NCI-H510A (cell line): ENCODE measurements around the gene NPHP4.

ENCODE experiments used
- DNase-seq: peaks from one replicate; lab custom pipeline; 2025; lab: John Stamatoyannopoulos, UW

Gene NPHP4

DNA sequence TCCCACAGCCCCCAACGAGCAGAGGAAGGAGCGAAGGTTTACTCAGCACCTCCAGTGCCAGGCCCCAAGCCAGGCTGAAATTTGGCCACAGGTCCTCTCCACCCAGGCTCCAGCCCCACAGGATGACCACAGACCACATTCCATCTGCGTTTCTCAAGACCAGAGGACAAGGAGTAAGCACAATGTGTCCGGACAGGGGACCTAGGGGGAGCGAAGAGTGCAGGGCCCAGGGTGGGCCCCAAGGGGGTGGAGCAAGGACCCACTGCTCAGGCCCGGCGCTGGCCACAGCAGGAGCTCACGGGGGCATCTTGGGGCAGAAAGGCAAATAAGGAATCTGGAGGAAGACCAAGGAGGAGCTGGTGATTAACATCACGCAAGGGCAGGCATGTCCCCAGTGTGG lies 100.5 kb downstream of the NPHP4 start:
- DNase-seq: no peak

DNA sequence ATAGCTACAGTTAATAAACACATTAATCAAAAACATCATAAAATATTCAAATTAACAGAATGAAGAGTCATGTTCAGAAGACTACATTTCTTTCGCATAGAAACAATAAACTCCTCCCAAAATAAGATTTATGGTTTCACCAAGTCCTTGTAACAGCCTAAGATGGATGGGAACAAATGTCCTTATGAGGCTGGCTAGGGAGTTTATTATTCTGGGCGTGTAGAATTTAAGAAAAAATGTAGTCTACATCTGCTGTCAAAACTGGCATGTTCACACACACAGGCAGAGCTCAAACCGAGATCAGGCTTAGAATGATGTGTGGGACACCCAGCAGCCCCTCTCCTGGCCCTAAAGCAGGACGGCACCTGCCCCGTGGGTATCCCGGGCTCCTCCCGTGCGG lies 101.1 kb downstream of the NPHP4 start:
- no peak for DNase-seq

DNA sequence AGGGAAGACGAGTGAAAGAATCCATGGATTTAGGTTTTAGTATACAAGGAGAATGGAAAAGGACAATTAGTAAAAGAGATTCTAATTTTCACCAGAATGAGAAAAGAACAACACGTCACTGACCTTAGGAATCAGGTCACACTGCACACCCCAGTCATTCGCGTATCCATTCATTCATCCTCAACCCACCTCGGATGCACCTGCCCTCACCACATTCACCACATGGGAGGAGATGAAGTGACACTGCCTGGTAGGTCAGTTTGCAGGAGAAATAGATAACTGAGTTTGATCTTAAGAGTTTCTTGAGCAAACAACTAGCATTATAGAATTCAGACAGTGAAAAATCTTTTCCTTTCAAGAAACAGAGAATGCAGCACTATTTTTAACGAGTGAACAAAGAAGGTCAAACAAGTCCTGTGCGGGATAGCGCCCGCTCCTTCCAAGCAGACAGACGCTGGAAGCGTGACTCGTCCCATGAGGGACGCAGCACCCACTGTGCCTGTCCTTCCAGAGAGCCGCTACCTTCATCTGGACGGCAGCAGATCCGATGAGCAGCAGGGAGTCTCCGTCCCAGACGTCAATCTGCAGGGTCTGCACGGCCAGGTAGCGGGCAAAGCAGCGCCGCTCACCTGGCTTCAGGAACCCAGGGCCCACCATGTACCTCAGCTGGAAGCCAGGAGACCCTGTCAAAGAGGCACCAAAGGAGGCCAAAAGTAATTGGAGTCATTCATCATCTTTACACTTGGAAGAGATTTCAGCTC lies 101.7 kb downstream of the NPHP4 start:
- DNase-seq: no peak

DNA sequence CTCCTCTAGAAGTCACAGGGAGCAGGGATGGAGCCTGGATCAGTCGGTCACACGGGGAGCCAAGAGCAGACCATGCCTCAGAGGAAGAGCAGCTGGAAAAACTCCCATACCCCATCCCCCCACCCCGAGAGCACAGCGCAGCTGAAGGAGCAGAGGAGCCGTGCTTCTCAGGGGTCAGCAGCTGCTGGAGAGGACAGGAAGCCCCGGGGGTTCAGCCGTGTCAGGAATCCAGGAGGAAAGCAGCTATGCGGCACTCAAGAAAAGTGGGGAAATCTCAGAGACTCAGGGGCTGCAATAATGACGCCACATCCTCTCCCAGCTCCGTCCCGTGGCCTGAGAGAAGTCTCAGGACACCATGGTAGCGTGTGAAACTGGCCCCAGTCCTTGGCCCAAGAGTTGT lies 102.3 kb downstream of the NPHP4 start:
- no peak for DNase-seq

DNA sequence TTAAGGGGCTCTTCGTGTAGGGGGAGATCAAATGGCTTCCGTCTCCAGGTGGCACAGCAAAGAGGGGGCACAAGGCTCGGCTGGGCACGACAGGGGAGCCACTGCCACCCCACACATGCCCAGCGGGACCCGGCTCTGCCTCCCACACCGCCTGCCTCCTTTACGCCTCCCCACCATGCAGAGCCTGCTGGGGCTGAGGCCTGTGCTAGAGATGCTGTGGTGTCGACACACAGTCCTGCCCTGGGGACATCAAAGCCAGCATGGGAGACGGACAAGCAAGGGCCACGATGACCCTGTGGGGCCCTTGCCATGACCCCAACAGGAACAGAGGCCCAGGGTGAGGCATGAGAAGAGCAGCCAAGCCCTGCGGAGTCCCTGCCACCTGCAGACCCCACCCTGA lies 102.8 kb downstream of the NPHP4 start:
- DNase-seq: no peak

DNA sequence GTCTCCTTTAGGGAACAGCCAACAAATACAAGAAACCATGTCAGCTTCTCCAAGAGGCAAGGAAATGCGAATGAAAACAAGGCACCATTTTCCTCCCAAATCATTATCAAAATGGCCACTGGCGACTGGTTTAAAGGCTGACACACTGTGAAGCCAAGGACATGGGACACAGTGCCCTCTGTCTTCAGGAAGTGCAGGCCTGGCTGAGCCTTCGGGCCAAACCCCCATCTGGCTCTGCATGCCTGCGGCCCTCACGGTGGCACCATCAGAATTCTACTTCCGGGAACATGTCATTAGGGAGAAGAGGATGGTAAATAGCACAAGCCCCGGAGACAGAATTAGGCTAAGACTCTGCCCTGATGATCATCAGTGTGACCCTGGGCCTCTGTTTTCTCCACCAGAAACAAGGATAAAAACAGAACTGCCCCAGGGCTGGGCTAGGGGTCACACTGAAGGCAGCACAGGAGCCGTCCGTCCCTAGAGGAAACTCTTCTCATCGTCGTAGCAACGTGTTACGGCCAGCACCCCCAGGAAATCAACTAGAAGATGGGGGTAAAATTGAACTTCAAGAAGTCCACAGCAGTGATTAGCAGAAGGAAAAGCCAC lies 103.5 kb downstream of the NPHP4 start:
- DNase-seq: no peak

DNA sequence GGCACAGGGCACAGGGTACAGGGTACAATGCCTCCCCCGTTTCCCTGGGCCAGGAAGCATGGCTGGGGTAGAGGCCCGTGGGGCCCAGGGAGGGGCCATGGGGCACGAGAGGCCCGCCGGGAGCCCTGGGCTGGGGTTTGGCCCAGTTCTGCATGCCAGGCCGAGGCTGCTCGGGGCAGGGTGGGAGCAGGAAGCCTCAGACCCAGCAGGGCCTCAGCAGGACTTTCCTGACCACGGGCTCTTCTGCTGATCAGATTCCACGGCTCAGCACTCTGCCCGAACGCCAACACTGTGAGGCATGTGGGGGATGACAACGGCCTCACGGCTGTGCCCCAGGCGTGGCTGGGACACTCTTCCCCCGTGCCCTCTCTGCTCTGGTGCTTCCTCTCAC lies 104.3 kb downstream of the NPHP4 start:
- no peak for DNase-seq

DNA sequence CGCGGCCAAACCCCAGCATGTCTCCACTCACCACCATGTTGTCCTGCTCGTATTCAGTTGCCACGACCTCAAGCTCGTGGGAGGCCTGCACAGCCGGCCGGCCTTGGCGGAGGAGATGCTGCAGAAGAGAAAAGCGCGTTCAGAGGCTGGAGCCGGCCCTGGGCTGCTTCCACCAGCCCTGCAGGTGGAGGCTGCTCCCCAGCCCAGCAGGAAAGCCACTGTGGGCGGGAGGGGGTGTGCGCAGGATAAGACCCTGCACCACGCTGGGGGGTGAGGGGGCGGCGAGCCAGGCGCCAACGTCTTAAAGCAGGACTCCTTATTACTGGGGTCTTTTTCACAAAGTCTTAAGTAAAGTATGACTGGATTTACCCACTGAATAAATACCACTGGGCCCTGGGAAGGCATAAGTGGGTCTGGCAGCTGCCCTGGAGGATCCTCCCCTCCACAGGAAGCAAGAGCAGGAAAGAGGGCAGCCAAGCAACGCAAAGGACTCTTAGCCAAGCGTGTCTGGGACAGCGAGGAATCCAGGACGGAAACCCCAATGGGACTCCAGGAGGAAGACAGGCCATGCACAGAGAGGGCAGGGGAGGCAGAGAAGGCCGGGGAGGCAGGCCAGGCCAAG lies 104.8 kb downstream of the NPHP4 start:
- no peak for DNase-seq

DNA sequence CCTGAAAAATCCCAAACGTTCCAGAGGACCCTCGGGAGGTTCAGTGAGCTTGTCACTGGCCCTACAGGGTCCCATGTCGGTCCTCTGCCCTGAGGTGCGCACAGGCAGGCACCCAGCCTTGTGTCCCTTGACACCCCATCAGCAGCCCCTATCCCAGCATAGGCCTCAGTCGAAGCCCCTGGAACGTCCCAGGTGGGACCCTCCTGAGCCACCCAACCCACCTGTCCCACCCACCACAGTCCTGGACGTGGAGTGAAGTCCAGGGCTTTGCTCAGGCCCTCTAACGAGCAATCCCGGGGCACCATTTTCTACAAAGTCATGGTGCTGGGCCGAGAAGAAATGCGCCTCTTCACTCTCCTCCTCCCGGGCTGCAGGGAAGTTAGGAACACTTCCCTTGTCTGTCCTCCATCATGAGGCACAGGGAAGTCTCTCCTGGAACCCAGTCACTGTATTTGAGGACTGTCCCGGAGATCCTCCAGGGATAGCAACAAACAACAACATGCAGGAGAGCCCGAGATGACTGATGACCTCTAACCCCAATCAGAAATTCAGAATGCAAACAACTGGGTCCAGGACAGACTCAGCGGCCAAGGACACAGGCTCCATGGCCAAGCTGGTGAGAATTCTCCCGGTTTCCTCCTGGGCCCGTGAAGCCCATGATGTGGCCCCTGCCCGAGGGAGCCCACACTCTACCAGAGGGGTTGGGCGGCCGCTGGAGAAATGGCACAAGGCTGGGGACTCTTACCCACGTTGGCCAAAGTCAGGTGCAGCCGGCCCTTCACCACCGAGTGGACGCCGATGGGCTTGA lies 105.5 kb downstream of the NPHP4 start:
- DNase-seq: no peak

DNA sequence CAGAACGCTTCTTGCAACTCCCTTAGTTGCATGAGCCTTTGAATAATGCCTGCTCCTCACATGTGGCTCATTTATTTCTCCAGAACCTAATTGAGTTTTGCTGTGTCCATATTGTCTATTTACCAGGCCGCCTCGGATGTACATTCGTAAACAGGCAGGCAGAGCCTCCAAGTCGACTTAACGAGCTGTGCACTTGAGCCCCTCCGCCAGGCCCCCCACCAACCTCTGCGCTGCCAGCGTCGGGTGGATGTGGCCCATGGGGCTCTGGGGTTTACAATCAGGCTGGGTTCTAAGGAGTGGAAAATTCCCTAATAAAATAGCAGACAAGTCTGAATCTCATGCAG lies 106.1 kb downstream of the NPHP4 start:
- no peak for DNase-seq

DNA sequence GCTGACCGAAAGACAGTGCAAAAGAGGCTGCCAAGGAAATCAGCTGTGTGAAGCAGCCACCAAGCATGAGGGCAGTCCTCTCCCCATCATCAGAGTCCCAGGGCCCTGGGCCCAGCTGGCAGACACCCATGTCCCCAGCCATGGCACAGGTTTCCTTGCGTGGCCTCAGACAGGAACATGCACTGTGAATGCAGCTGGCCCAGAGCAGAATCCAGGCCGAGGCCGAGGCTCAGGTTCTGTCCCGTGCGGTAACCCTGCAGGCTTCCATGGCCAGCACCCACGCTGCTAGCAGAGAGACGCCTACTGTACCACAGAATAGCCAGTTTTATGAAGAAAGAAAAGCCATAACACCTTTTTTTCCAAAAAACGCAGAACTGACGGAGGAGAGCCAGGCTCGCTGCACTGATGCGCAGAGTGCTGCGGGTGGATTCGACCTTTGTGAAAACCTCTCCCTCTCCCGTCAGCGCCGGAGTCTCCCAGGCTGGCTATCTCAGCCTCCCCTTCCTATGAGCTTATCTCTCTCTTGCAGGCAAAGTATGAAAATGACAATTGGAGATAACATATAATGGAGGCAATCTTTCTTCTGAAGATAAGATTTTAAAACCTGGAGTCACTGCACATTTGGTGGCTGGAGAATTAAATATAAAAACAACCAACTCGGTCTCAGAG lies 106.6 kb downstream of the NPHP4 start:
- DNase-seq: no peak

DNA sequence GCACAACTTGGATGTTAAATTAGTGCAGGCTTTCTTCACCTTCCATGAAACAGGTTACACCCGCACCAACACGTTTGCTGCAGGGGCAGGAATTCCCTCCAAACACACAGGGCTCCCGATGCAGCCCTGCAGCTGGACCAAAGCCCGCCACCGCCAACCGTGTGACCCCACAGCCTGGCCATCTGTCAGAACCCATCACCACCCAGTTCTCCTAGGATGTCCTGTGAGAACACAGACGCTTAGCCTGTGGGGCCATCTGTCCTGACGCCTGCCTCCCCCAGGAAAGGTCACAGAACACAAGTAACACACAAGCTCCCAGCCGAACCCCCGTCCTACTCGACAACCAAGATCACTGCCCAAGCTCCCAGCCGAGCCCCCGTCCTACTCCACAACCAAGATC lies 108.1 kb downstream of the NPHP4 start:
- DNase-seq: no peak

DNA sequence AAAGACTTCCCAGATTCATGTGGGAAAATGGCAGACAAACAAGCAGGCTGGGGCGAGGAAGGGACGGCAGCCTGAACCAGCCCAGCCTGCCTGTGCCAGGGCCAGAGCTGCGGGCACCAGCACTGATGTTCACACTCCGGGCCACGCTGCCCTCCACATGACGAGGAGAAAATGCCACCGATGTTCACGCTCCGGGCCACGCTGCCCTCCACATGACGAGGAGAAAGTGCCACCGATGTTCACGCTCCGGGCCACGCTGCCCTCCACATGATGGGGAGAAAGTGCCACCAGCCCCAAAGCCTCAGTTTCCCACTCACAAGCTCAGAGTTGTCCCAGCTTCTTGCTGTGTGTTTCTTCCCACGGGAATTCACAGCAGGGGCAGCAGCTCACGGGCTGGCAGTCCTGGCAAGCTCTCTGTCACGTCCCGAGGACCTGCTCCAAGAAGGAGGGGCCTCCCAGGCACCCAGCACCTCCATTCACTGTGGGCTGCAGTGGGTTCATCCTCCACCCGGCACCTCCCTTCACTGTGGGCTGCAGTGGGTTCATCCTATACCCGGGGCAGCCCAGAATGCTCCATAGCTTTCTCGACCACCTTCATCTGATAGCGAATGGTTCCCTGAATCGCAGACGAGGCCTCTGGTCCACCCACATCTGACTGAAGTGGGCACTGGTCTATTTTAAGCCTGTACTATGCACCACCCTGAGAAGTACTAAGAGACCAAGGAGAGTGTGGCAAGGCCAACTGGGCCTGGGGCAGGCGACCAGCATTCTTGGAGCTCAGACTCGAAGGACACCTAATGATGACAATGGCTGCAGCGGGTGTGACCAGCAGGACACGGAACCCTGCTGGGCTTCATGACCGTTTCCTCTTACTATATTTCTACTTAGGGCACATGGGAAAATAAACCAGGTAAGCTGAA lies 108.8 kb downstream of the NPHP4 start:
- no peak for DNase-seq

DNA sequence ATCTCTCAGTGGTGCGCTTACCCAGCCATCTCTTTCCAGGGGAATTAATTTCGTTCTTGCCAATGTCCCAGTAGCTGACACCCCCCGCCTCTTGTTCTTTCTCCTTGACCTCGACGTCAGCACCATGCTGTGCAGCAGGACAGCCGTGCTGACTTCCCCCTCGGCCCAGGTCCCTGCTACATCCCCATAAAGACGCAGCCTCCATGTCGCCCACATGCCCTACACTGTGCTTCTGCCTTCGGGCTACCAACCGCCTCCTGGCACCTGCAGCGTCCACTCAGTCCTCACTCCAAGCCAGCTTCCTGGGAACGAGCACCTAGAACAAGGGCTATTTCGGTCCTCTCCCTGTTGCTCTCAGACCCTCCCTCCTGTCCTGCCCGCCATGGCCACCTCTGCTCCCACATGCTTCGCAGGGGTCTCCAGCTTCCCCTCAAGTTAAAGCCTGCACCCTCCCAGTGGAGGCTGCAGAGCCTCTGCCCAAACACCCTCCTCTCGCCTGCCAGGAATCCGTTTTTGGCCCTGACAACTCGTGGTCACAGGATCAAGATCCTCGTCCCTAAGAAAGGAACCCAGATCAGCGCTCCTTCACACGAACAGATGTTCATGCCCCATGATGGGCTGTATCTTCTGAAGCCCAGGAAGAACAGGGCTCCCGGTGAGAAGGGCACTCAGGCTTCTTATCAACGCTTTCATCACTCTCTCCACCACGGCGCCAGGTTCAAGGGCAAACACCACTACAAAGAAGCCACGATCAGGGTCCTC lies 109.7 kb downstream of the NPHP4 start:
- no peak for DNase-seq

DNA sequence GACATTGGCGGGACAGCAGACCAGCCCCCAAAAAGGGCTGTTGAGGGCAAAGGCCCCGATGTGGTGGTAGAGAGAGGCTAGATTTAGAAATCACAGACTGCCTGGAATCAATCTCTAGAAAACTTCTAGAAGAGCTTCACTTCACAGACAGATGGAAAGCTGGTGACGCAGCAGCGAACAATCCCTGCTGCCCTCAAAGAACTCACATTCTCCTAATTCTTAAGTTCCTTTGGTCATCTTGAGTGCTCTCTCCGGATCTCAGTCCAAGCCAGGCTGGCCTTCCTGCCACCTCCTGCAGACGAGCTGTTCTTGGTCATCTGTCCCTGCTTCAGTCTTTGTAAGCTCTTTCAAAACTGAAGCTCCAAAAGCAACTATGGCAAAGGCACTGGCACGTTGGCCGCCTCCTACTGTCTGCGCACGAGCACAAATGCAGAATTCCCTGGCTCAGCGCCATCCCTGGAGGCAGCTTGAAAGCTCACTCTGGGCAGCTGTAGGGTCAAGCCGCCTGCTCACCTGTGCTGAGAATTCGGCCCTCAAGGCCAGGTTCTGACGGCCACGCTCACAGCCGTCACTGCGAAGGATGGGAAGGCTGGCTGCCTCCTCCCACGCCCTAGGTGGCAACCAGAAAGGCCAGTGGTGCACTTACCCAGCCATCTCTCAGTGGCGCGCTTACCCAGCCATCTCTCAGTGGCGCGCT lies 110.6 kb downstream of the NPHP4 start:
- DNase-seq: no peak

DNA sequence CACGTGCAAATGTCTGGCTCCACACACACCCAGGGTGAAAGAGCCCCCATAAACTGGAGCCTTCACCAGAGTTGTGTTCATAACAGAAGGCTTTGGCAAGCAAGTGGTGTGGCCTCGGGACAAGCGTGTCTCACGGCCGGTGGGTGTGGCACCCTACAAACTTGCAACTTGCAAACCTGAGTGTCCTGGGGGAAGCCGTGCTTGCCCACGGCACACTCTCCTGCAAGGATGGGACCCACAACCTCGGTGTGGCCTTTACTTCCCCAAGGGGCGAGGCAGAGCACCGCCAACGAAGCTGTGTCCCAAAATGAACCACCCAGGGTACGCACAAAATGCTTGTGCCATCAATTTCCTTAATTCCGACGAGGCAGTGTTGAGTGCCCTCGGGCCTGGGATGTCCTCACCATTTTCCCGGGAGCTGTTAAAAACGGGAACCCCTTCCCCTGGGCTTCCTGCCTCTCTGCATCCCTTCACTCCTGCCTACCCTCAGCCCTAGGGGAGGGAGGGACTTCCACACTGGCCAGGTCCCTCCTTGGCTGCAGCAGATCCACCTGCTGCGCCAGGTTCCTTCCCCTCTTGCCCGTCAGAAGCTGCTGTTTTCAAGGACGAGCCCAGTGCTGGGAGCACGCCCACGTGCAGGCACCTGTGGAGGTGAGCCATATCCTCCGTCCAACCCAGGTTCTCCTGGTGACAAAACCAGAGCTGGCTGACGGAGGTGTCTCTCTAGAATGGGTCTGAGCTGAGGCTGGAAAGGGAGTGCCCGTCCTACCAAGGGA lies 111.4 kb downstream of the NPHP4 start:
- no peak for DNase-seq

DNA sequence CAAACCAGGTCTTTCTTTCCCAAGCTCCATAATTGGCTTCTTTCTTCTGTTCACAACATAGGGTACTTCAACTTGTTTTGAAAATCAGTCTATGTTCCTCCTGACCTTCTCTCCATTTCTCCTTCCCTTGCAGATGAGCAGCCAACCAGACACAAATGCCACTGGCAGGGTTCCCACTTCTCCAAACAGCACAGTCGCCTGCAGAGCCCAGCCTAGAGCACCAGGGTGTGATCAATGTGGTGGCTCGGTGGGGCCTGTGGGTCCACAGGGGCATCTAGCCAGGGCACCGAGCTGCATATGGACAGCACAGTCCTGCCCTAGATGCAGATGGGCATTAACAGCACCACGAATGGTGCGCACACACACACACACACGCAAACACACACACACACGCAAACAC lies 112.8 kb downstream of the NPHP4 start:
- DNase-seq: no peak

DNA sequence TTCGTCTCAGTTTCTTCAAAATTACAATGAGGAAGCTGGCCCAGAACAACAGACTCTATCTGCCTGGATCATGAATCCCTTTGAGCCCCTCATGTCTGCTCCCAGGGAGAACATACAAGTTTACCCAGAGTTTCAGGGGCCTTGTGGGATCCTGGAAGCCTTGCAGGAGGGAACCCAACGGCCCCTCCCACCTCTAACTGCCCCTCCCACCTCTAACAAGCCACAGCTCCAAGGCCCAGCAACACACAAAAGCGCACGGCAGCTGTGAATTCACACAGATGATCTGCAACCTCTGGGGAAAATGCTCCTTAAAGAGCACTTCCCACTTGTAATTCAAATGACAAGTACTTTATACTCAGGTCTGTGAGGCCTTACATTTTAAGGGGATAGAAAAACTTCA lies 113.3 kb downstream of the NPHP4 start:
- no peak for DNase-seq
